H1 (cell line): Measurements from ENCODE around the gene OR51G2. TPM values are rescaled to one million over a fixed set of nuclear protein-coding genes. Genes with fewer than 3 reads are reported as not detected.

Source experiments
- ATF2 ChIP-seq: IDR thresholded peaks from 2 replicates; pipeline ENCODE4 v1.6.1; 2012; ENCODE audit warnings: low read length, inconsistent platforms
- CBX8 ChIP-seq: fragments of 300-800, 300-1000 bp; sonication (generic); IDR thresholded peaks from 2 replicates; pipeline ENCODE4 v1.7.1; 2016; ENCODE audit warnings: low read depth, low read length, borderline replicate concordance
- EP300 ChIP-seq, 2 experiments: IDR thresholded peaks; 1 replicate in 1 of 2; 2 replicates in 1 of 2; pipeline ENCODE4 v1.6.1; 2011 to 2012; ENCODE audit warnings: low read depth in 2 of 2, low read length in 2 of 2, mild to moderate bottlenecking in 2 of 2, borderline replicate concordance in 1 of 2, inconsistent platforms in 1 of 2, moderate library complexity in 1 of 2
- EZH2 ChIP-seq: fragments of 200-600 bp; sonication (generic); IDR thresholded peaks from 2 replicates; pipeline ENCODE4 v1.7.1; 2012; ENCODE audit warnings: low read depth, mild to moderate bottlenecking, moderate library complexity, low read length, inconsistent platforms; ENCODE audit not compliant: severe bottlenecking
- RBBP5 ChIP-seq: IDR thresholded peaks from 2 replicates; pipeline ENCODE4 v1.7.1; 2012; ENCODE audit warnings: low read depth, mild to moderate bottlenecking, inconsistent platforms, low read length, moderate library complexity, borderline replicate concordance
- SP2 ChIP-seq: IDR thresholded peaks from 2 replicates; pipeline ENCODE4 v1.6.1; 2012; ENCODE audit warnings: mild to moderate bottlenecking, low read length, inconsistent platforms
- polyA plus RNA-seq, 7 experiments: library from polyadenylated mRNA; depleted of rRNA in 3 of 7; stranded (reverse) in 5 of 7; unstranded in 2 of 7; fragments of >200 nt in 5 of 7; fragments of 200-250 nt in 2 of 7; gene quantifications; 1 replicate in 5 of 7; 2 replicates in 1 of 7; 4 replicates in 1 of 7; pipeline versions ENCODE4 v1.2.1 to v1.2.3, GENCODE V29; 2011 to 2013; ENCODE audit warnings: missing spikeins in 2 of 7, mixed read lengths in 2 of 7
- total RNA-seq: library from RNA; stranded (reverse); fragmentation: NEBNext Ultra II Directional; extraction: Animal tissue kit (Norgen Biotek cat#: 25700); gene quantifications from 2 replicates; pipeline ENCODE4 v1.2.1, GENCODE V29; 2021
- TF ChIP-seq, protein P1 (sequence below): IDR thresholded peaks from 2 replicates; pipeline ENCODE4 v1.6.1; 2011; ENCODE audit warnings: low read length, improper control_type of control experiment

The OR51G2 gene
- total and polyA plus RNA-seq, 2 of the 8 experiments (the other 6 are each of a cell fraction or from before 2014, with no cell fraction given), result not detected

GRCh38 chr11:4916581-4916980 is 2.6 kb downstream of the OR51G2 start (continued):
- TF ChIP-seq, protein P1, sequence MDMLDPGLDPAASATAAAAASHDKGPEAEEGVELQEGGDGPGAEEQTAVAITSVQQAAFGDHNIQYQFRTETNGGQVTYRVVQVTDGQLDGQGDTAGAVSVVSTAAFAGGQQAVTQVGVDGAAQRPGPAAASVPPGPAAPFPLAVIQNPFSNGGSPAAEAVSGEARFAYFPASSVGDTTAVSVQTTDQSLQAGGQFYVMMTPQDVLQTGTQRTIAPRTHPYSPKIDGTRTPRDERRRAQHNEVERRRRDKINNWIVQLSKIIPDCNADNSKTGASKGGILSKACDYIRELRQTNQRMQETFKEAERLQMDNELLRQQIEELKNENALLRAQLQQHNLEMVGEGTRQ, result no peak
- TF ChIP-seq RBBP5 (no peak), CBX8 (no peak), EZH2 (no peak), SP2 (no peak), ATF2 (no peak), EP300 (IDR thresholded peaks at IDR 0.05; ENCODE audit: borderline replicate concordance in 1 of 2, low read depth in 2 of 2, low read length in 2 of 2) (no peak)
